ENCODE measurements around the gene UBR4. TPM values are rescaled to one million over a fixed set of nuclear protein-coding genes. Genes with fewer than 3 reads are reported as not detected.

The UBR4 gene
- total RNA-seq, 1 experiment from 2014 or later: 131 TPM

- Histone ChIP-seq H2BK20ac (ENCODE audit: low read depth, low read length, poor library complexity, severe bottlenecking) (no peak overlapping the region), H3K14ac (ENCODE audit: insufficient read depth, low read length) (no peak overlapping the region), H4K5ac (ENCODE audit: insufficient read length, low read depth, low read length) (no peak overlapping the region), H2BK120ac (ENCODE audit: low read depth, low read length, poor library complexity, severe bottlenecking) (no peak overlapping the region), H3K4me1 (ENCODE audit: insufficient read depth, low read length) (no peaks in the 10 kb centered on the region; the same call in 1 of the 2 replicates), H3K9me3 (ENCODE audit: control insufficient read depth, low read depth, low read length) (no peaks in the 10 kb centered on the region), H2BK12ac (ENCODE audit: insufficient read length, low read depth, low read length) (no peak overlapping the region), H3K18ac (ENCODE audit: insufficient read length, low read depth, low read length) (no peak overlapping the region), H4K91ac (ENCODE audit: insufficient read length, low read depth, low read length) (no peak overlapping the region), H4K20me1 (ENCODE audit: control insufficient read depth, insufficient read depth, insufficient read length) (no peaks in the 10 kb centered on the region), H2BK5ac (ENCODE audit: insufficient read length, low read length) (no peak overlapping the region), H3K23ac (ENCODE audit: insufficient read length, low read depth, low read length) (no peak overlapping the region), H3K56ac (ENCODE audit: insufficient read length, low read depth, low read length) (no peak overlapping the region), H3K79me2 (ENCODE audit: insufficient read depth, low read length) (peaks cover 25% of the 10 kb centered on the region; the same call in 1 of the 2 replicates), H2AFZ (ENCODE audit: low read length) (no peak overlapping the region), H3K4ac (ENCODE audit: low read depth, low read length) (no peak overlapping the region), H3K9ac (ENCODE audit: extremely low read depth, insufficient read length, low read length) (no peak overlapping the region), H2AK5ac (ENCODE audit: insufficient read length, low read length) (no peak overlapping the region), H3T11ph (ENCODE audit: low read length) (no peak overlapping the region), H4K8ac (replicated peaks; ENCODE audit: insufficient read length, low read depth, low read length) (no peak overlapping the region), H3K79me1 (ENCODE audit: insufficient read depth, low read depth, low read length, poor library complexity, severe bottlenecking) (peaks cover 6% of the 10 kb centered on the region), H3K4me2 (ENCODE audit: insufficient read depth, insufficient read length, low read length) (no peak overlapping the region), H3K27ac (ENCODE audit: insufficient read length, low read depth, low read length) (no peak overlapping the region), H3K23me2 (ENCODE audit: insufficient read length, low read depth, low read length, poor library complexity, severe bottlenecking) (peaks cover 11% of the 10 kb centered on the region), H3K27me3 (ENCODE audit: insufficient read depth, low read length) (no peaks in the 10 kb centered on the region), H2BK15ac (ENCODE audit: low read depth, low read length) (no peak overlapping the region)
- Mint-ChIP-seq H3K36me3 (ENCODE audit: insufficient read depth in 1 of 3, low read depth in 3 of 3) (peaks cover 2 to 25% (median 23%) of the 10 kb centered on the region in 3 experiments; a peak in 6 of 7 replicates), H3K9me3 (no peaks in the 10 kb centered on the region), H3K27ac (no peak overlapping the region; a peak in 1 of 7 replicates), H3K4me1 (peaks cover 22 to 23% of the 10 kb centered on the region in 2 experiments), H3K4me3 (no peak overlapping the region; a peak in 1 of 5 replicates), H3K27me3 (ENCODE audit: low read depth) (no peaks in the 10 kb centered on the region)
- TF ChIP-seq CTCF (conservative IDR thresholded peaks at IDR 0.05): no peak
- DNase-seq: no peak
Measured at GRCh38 chr1:19212167-19212566, 2.1 kb upstream of the UBR4 start.
